OCI-LY1 (cell line): ENCODE measurements around the gene PPHLN1.

Source experiments
- H2AFZ ChIP-seq: fragments of 200-600 bp; sonication (generic), shearing (Covaris generic); 2 replicates; pipeline ENCODE4 v1.6.0; 2014; ENCODE audit warnings: antibody characterized with exemption, mild to moderate bottlenecking, low read length
- H3F3A ChIP-seq: fragments of 200-600 bp; sonication (generic), shearing (Covaris generic); 2 replicates; pipeline ENCODE4 v1.6.0; 2014; ENCODE audit warnings: mild to moderate bottlenecking, antibody characterized with exemption, low read length, moderate library complexity; ENCODE audit not compliant: insufficient read depth
- H3K27ac ChIP-seq: fragments of 200-600 bp; sonication (generic); 2 replicates; pipeline ENCODE4 v1.5.1; 2014; ENCODE audit warnings: low read length, mixed run types, mild to moderate bottlenecking, low read depth; ENCODE audit not compliant: poor library complexity, severe bottlenecking
- H3K27me3 ChIP-seq: fragments of 200-600 bp; sonication (generic); 2 replicates; pipeline ENCODE4 v1.6.0; 2014; ENCODE audit warnings: antibody characterized with exemption, mild to moderate bottlenecking, low read length, moderate library complexity; ENCODE audit not compliant: insufficient read depth
- H3K36me3 ChIP-seq: fragments of 200-600 bp; sonication (generic); 2 replicates; pipeline ENCODE4 v1.6.1; 2014; ENCODE audit warnings: mild to moderate bottlenecking, antibody characterized with exemption, low read length, moderate library complexity, mixed read lengths; ENCODE audit not compliant: insufficient read depth
- H3K4me1 ChIP-seq: fragments of 200-600 bp; sonication (generic); 2 replicates; pipeline ENCODE4 v1.5.1; 2014; ENCODE audit warnings: mild to moderate bottlenecking, low read length, moderate library complexity; ENCODE audit not compliant: insufficient read depth, severe bottlenecking
- H3K4me2 ChIP-seq: fragments of 200-600 bp; sonication (generic), shearing (Covaris generic); 2 replicates; pipeline ENCODE4 v1.6.1; 2014; ENCODE audit warnings: low read length
- H3K4me3 ChIP-seq: fragments of 200-600 bp; sonication (generic); 2 replicates; pipeline ENCODE4 v1.5.1; 2014; ENCODE audit warnings: low read length, low read depth, mild to moderate bottlenecking, mixed read lengths; ENCODE audit not compliant: poor library complexity, severe bottlenecking
- H3K79me2 ChIP-seq: fragments of 200-600 bp; shearing (Covaris generic); 2 replicates; pipeline ENCODE4 v1.6.1; 2016; ENCODE audit warnings: mixed run types, low read length, mixed read lengths; ENCODE audit not compliant: insufficient read depth
- H3K9ac ChIP-seq: fragments of 200-600 bp; sonication (generic), shearing (Covaris generic); 2 replicates; pipeline ENCODE4 v1.6.1; 2014; ENCODE audit warnings: mild to moderate bottlenecking, low read length, mixed read lengths
- H3K9me2 ChIP-seq: fragments of 200-600 bp; sonication (generic), shearing (Covaris generic); 2 replicates; pipeline ENCODE4 v1.6.1; 2014; ENCODE audit warnings: low read depth, mild to moderate bottlenecking, low read length, mixed read lengths
- H3K9me3 ChIP-seq: fragments of 200-600 bp; shearing (Covaris generic); 2 replicates; pipeline ENCODE4 v1.6.1; 2014; ENCODE audit warnings: low read length, mixed read lengths
- H4K20me1 ChIP-seq: fragments of 200-600 bp; sonication (generic), shearing (Covaris generic); 2 replicates; pipeline ENCODE4 v1.6.0; 2016; ENCODE audit warnings: mild to moderate bottlenecking, low read length; ENCODE audit not compliant: insufficient read depth
- EZH2 ChIP-seq: fragments of 200-600 bp; sonication (generic), shearing (Covaris generic); IDR thresholded peaks from 2 replicates; pipeline ENCODE4 v1.8.0; 2017; ENCODE audit warnings: borderline replicate concordance, mixed run types, mild to moderate bottlenecking, antibody characterized with exemption, low read length, moderate library complexity, mixed read lengths
- TF ChIP-seq, protein P1 (sequence below): fragments of 200-600 bp; sonication (generic), shearing (Covaris generic); IDR thresholded peaks from 2 replicates; pipeline ENCODE4 v1.5.1; 2017; ENCODE audit warnings: mild to moderate bottlenecking, antibody characterized with exemption, low read length, moderate library complexity, mixed read lengths

The PPHLN1 gene

DNA sequence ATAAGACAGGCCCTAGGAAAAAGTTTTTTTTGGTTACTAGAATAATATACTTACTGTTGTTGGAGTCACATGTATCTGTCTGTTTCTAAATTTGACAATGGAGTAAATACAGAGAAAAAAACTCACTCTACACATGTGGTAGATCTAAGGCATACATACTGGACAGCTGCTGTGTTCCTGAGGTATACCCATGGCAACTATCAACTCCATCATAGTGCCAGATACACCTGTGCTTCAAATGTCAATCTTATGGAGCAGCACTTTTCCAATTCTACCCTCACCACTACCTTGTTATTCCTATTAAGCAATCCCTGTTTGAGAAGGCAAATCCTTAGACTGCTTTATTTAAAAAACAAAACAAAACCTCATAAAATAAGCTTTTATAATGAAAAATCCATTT, 3.4 kb upstream of the PPHLN1 start:
- Histone ChIP-seq H3K4me2 (no peak overlapping the region), H2AFZ (no peak overlapping the region), H3K9me2 (no peaks in the 10 kb centered on the region), H4K20me1 (no peaks in the 10 kb centered on the region), H3K27me3 (no peaks in the 10 kb centered on the region), H3F3A (no peaks in the 10 kb centered on the region), H3K9ac (no peak overlapping the region), H3K9me3 (no peaks in the 10 kb centered on the region), H3K36me3 (peaks cover 26% of the 10 kb centered on the region), H3K27ac (no peak overlapping the region), H3K4me3 (no peak overlapping the region), H3K4me1 (peaks cover 20% of the 10 kb centered on the region), H3K79me2 (peaks cover 22% of the 10 kb centered on the region)
- TF ChIP-seq, protein P1, sequence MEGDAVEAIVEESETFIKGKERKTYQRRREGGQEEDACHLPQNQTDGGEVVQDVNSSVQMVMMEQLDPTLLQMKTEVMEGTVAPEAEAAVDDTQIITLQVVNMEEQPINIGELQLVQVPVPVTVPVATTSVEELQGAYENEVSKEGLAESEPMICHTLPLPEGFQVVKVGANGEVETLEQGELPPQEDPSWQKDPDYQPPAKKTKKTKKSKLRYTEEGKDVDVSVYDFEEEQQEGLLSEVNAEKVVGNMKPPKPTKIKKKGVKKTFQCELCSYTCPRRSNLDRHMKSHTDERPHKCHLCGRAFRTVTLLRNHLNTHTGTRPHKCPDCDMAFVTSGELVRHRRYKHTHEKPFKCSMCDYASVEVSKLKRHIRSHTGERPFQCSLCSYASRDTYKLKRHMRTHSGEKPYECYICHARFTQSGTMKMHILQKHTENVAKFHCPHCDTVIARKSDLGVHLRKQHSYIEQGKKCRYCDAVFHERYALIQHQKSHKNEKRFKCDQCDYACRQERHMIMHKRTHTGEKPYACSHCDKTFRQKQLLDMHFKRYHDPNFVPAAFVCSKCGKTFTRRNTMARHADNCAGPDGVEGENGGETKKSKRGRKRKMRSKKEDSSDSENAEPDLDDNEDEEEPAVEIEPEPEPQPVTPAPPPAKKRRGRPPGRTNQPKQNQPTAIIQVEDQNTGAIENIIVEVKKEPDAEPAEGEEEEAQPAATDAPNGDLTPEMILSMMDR = no peak
- TF ChIP-seq EZH2 = no peak

DNA sequence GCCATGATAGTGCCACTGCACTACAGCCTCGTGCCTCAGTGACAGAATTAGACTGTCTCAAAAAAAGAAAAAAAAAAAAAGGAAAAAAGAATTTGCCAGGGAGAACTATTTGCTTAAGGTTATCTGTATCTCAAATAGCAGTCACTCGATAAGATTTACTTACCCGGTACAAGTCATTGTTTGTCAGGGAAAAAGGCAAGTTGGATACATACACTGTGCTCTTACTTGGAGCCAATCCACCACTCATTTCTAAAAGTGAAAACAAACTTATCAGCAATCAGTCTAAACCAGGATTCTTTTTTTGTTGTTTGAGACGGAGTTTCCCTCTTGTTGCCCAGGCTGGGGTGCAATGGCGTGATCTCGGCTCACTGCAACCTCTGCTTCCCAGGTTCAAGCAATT, 2.1 kb upstream of the PPHLN1 start:
- H3K4me3 ChIP-seq = no peak overlapping the region
- peaks cover 33% of the 10 kb centered on the region for H3K4me1 ChIP-seq
- no peaks in the 10 kb centered on the region for H3K9me2 ChIP-seq
- no peak overlapping the region for H2AFZ ChIP-seq
- peaks cover 26% of the 10 kb centered on the region; the same call in 1 of the 2 replicates for H3K36me3 ChIP-seq
- peaks cover 35% of the 10 kb centered on the region for H3K79me2 ChIP-seq
- H4K20me1 ChIP-seq = no peaks in the 10 kb centered on the region
- H3K27ac ChIP-seq = no peak overlapping the region
- H3K9ac ChIP-seq = no peak overlapping the region
- H3K4me2 ChIP-seq = no peak overlapping the region
- H3K27me3 ChIP-seq = no peaks in the 10 kb centered on the region
- H3F3A ChIP-seq = no peaks in the 10 kb centered on the region
- no peaks in the 10 kb centered on the region for H3K9me3 ChIP-seq
- no peak for TF ChIP-seq EZH2
- TF ChIP-seq, protein P1 = no peak

DNA sequence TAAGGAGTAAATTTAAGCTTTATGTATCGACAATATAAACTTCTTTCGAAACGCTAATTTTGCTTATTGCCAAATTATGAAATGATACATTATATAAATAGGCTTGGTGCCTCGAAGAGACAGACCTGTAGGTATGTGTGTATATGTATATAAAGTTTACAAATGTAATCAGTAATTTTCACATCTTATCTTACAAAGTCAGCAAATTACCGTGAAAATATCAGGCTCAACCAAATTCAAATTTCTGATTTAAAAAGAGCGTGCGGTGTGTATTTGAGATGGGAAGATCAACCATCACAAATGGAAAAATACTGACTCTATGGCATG, 678 bp upstream of the PPHLN1 start:
- Histone ChIP-seq H3K9me3 (no peaks in the 10 kb centered on the region), H3K4me2 (peak overlapping the region; percentile 91), H3K9me2 (no peaks in the 10 kb centered on the region), H3K79me2 (peaks cover 45% of the 10 kb centered on the region), H4K20me1 (no peaks in the 10 kb centered on the region), H3K4me3 (peak overlapping the region; percentile 95), H3K27ac (peak overlapping the region; percentile 75), H3K36me3 (peaks cover 23% of the 10 kb centered on the region; the same call in 1 of the 2 replicates), H3K4me1 (peaks cover 47% of the 10 kb centered on the region), H3K9ac (peak overlapping the region; percentile 80), H3K27me3 (no peaks in the 10 kb centered on the region), H2AFZ (no peak overlapping the region), H3F3A (no peaks in the 10 kb centered on the region)
- TF ChIP-seq, protein P1 = no peak
- no peak for TF ChIP-seq EZH2
